NCI-H2171 treated with DMSO at 0.1 percent for 48 hours (cell line): Measurements from ENCODE around the gene STK32A.

Experiments used
- DNase-seq: peaks from one replicate; lab custom pipeline; 2025; lab: John Stamatoyannopoulos, UW

The STK32A gene

GRCh38 chr5:147259837-147260236, 25.0 kb downstream of the STK32A start:
- no peak for DNase-seq

GRCh38 chr5:147267082-147267832, 32.4 kb downstream of the STK32A start:
- DNase-seq: no peak

GRCh38 chr5:147276497-147276896, 41.7 kb downstream of the STK32A start:
- no peak for DNase-seq

GRCh38 chr5:147286296-147286695, 51.5 kb downstream of the STK32A start:
- no peak for DNase-seq

- no peak for DNase-seq
Observed at GRCh38 chr5:147287110-147287509, 52.3 kb downstream of the STK32A start.

GRCh38 chr5:147290261-147290660, 55.4 kb downstream of the STK32A start:
- DNase-seq: no peak

- no peak for DNase-seq
Observed at GRCh38 chr5:147303251-147303650, 68.4 kb downstream of the STK32A start.

GRCh38 chr5:147303976-147304375, 69.2 kb downstream of the STK32A start:
- DNase-seq: no peak

GRCh38 chr5:147305147-147305546, 70.3 kb downstream of the STK32A start:
- no peak for DNase-seq

- no peak for DNase-seq
Observed at GRCh38 chr5:147306351-147306750, 71.5 kb downstream of the STK32A start.

- DNase-seq: no peak
Observed at GRCh38 chr5:147307170-147307569, 72.3 kb downstream of the STK32A start.

GRCh38 chr5:147309621-147310020, 74.8 kb downstream of the STK32A start:
- DNase-seq: no peak

GRCh38 chr5:147310059-147310704, 75.4 kb downstream of the STK32A start:
- DNase-seq: no peak

- DNase-seq: no peak
Observed at GRCh38 chr5:147317978-147318684, 83.3 kb downstream of the STK32A start.

GRCh38 chr5:147321569-147321968, 86.7 kb downstream of the STK32A start:
- DNase-seq: no peak

- DNase-seq: no peak
Observed at GRCh38 chr5:147327421-147327820, 92.6 kb downstream of the STK32A start.

- DNase-seq: no peak
Observed at GRCh38 chr5:147327905-147328304, 93.1 kb downstream of the STK32A start.

GRCh38 chr5:147332658-147333057, 97.8 kb downstream of the STK32A start:
- no peak for DNase-seq

GRCh38 chr5:147336876-147337275, 102.0 kb downstream of the STK32A start:
- DNase-seq: peak; percentile 30

- no peak for DNase-seq
Observed at GRCh38 chr5:147339313-147339712, 104.5 kb downstream of the STK32A start.

GRCh38 chr5:147340941-147341340, 106.1 kb downstream of the STK32A start:
- no peak for DNase-seq

GRCh38 chr5:147341345-147341744, 106.5 kb downstream of the STK32A start:
- DNase-seq: no peak

GRCh38 chr5:147344861-147345260, 110.0 kb downstream of the STK32A start:
- DNase-seq: no peak
